ENCODE measurements around the gene WBP4.
"Not testable (repeated sequence)": the region's sequence is repeated elsewhere in the genome, so short reads cannot be mapped to it uniquely, and the experiment has no call there.

The WBP4 gene

DNA sequence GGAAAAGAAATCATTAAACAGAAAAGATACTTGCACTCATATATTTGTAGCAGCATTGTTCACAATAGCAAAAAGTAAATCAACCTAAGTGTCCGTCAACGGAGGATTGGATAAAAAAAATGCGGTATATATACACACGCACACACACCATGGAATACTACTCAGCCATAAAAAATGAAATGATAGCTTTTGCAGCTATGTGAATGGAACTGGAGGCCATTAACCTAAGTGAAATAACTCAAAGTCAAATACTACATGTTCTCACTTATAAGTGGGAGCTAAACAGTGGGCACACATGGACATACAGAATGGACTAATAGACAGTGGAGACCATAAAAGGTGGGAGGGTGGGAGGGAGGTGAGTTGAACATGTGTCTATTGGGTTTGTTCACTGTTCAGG lies 18.4 kb downstream of the WBP4 start:
- Mint-ChIP-seq H3K9me3 (no peaks in the 10 kb centered on the region), H3K4me3 (no peak overlapping the region), H3K27me3 (no peaks in the 10 kb centered on the region), H3K27ac (no peak overlapping the region), H3K36me3 (ENCODE audit: low read depth) (peaks cover 48% of the 10 kb centered on the region), H3K4me1 (no peaks in the 10 kb centered on the region)
- no peak for DNase-seq
- no peak for ATAC-seq

DNA sequence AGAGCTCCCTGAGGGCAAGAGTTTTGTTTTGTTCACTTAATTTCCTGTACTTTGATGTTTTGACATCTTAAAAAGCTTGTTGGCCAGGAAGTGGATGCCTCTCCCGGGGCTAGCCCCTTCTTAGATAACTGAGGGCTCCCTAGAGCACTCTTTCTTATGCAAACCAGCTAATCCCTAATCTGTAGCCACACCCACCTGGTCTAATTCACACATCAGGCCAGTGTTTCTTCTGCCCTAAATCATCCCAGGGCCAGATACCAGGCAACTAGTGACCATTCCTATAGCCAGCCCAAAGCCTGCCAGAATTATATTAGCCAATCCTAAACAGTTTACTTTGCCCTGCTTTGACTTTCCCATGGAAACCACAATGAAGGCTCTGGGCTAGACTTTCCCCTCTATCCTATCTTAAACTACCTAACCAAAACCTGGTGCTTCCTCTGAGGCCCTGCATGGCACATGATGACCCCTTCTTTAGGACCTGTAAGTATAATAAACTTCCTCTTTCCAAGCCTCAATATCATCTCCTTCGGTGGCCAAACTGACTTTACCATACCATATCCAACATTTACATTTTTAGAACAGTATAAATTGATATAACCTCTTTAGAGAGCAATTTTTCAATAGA lies 24.8 kb downstream of the WBP4 start:
- peaks cover 13% of the 10 kb centered on the region for H3K36me3 Mint-ChIP-seq (ENCODE audit: low read depth)
- H3K4me3 Mint-ChIP-seq: no peak overlapping the region
- H3K9me3 Mint-ChIP-seq: peaks cover 4% of the 10 kb centered on the region
- H3K4me1 Mint-ChIP-seq: no peaks in the 10 kb centered on the region
- DNase-seq (no peak), ATAC-seq (no peak)
- H3K27me3 Mint-ChIP-seq: no peaks in the 10 kb centered on the region
- H3K27ac Mint-ChIP-seq: no peak overlapping the region

DNA sequence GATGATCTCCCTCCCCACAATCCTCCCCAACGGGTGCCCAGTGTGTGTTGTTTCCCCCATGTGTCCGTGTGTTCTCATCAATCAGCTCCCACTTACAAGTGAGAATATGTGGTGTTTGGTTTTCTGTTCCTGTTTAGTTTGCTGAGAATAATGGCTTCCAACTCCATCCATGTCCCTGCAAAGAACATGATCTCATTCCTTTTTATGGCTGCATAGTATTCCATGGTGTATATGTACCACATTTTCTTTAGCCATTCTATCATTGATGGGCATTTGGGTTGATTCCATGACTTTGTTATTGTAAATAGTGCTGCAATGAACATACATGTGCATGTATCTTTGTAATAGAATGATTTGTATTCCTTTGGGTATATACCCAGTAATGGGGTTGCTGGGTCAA lies 34.4 kb downstream of the WBP4 start:
- H3K9me3 Mint-ChIP-seq; DNase-seq; H3K4me3 Mint-ChIP-seq; ATAC-seq; H3K4me1 Mint-ChIP-seq; H3K36me3 Mint-ChIP-seq (ENCODE audit: low read depth); H3K27me3 Mint-ChIP-seq; H3K27ac Mint-ChIP-seq: not testable (repeated sequence)

DNA sequence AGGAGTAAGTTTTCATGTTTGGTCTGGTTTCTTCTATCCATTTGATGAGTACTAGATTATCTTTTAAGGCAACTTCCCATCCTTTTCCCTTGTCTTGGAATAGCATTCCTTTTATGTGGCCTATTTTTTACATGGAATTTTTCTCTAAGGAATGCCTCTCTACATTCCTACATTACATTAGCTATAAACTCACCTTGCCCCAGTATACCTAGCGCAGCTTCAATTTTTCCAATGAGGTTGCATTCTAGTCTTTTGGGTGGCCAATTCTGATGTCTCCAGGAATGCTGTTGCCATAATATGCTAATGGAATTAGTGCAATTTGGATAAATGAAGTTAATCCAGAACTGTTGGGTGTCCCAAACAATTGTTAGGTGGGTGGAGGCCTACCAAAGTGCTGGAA lies 37.5 kb downstream of the WBP4 start:
- no peak overlapping the region for H3K27ac Mint-ChIP-seq
- H3K4me3 Mint-ChIP-seq: no peak overlapping the region
- no peaks in the 10 kb centered on the region for H3K27me3 Mint-ChIP-seq
- no peaks in the 10 kb centered on the region for H3K4me1 Mint-ChIP-seq
- no peaks in the 10 kb centered on the region for H3K36me3 Mint-ChIP-seq (ENCODE audit: low read depth)
- no peaks in the 10 kb centered on the region for H3K9me3 Mint-ChIP-seq
- DNase-seq (no peak), ATAC-seq (no peak)

DNA sequence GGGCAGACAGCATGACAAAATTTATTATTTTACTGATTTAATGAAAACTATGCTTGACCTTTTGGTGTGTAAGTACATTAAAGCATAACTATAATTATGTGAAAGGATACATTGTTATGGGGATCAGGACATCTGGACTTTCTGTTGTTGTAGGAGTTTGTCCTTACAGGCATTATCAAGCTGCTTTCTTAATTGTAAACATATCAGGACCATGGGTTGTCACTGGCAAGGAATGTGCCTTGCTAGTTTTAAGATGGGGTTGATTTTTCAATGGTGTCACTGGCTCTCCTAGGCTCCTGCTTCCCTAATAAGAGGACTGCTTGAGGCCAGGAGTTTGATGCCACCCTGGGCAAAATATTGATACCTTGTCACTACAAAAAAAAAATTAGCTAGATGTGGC lies 38.7 kb downstream of the WBP4 start:
- H3K4me1 Mint-ChIP-seq: no peaks in the 10 kb centered on the region
- H3K36me3 Mint-ChIP-seq (ENCODE audit: low read depth): no peaks in the 10 kb centered on the region
- no peaks in the 10 kb centered on the region for H3K27me3 Mint-ChIP-seq
- H3K4me3 Mint-ChIP-seq: no peak overlapping the region
- DNase-seq: no peak
- no peak for ATAC-seq
- no peaks in the 10 kb centered on the region for H3K9me3 Mint-ChIP-seq
- no peak overlapping the region for H3K27ac Mint-ChIP-seq

DNA sequence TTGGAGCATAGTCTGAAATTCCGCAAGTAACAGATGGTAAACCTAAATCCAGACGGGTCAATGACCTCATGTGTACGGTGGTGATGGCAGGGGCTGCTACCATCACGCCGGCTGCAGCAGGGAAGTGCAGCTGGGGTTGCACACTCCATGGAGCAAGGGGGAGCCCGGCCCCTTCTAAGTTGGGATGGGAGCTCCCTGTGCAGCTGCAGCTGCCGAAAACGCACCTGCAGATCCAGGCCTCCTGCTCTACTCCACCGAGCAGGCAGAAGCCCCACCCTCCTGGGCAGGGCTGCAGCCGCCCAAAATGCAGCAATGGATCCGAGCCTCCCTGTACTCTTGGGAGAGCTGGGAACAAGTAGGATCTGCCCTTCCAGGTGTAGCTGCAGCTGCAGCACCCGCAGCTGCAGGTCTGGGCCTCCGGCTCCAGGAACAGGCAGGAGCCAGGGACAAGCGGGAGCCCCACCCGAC lies 45.8 kb downstream of the WBP4 start:
- Mint-ChIP-seq H3K9me3 (no peaks in the 10 kb centered on the region), H3K4me1 (no peaks in the 10 kb centered on the region)

DNA sequence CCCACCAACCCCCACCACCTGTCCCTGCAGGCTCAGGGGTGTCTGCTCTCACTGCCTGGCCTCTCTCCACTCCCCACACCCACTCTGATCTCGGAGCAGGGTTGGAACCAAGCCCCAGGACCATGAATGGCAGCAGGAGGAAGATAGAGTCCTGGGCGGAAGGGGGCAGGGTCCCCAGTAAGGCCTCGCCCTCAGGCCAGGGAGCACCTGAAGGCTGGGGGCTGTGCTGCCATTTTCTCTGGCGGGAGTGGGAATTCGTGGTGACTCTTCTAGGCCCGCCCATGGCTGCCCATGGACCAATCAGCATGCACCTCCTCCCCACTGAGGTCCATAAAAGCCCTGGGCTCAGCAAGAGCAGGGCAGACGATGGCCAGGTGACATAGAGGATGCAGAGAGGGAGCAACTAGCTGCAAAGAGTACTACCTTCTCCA lies 46.3 kb downstream of the WBP4 start:
- Mint-ChIP-seq H3K36me3 (ENCODE audit: low read depth) (no peaks in the 10 kb centered on the region), H3K27ac (no peak overlapping the region), H3K4me3 (no peak overlapping the region), H3K9me3 (no peaks in the 10 kb centered on the region), H3K4me1 (no peaks in the 10 kb centered on the region), H3K27me3 (no peaks in the 10 kb centered on the region)
- DNase-seq: no peak
- no peak for ATAC-seq

More for the DNA sequence above, 45.8 kb downstream of the WBP4 start:
- ATAC-seq (no peak), DNase-seq (no peak)
- H3K27ac Mint-ChIP-seq: no peak overlapping the region
- H3K36me3 Mint-ChIP-seq (ENCODE audit: low read depth): no peaks in the 10 kb centered on the region
- H3K27me3 Mint-ChIP-seq: no peaks in the 10 kb centered on the region
- H3K4me3 Mint-ChIP-seq: no peak overlapping the region

DNA sequence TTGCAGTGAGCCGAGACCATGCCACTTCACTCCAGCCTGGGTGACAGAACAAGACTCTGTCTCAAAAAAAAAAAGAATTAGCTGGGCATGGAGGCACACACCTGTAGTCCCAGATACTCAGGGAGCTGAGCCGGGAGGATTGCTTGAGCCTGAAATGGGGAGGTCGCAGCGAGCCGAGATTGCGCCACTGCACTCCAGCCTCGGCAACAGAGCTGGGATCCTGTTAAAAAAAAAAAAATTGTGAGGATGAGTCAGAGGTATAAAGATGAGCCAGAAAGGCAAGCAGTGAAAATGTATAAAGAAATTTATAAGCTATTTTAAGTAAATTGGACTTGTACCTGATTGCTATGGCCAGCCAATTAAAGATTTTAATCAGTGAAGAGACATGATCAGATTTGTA lies 50.1 kb downstream of the WBP4 start:
- Mint-ChIP-seq H3K27me3 (no peaks in the 10 kb centered on the region), H3K27ac (no peak overlapping the region), H3K4me1 (no peaks in the 10 kb centered on the region), H3K9me3 (no peaks in the 10 kb centered on the region), H3K36me3 (ENCODE audit: low read depth) (no peaks in the 10 kb centered on the region), H3K4me3 (no peak overlapping the region)
- no peak for ATAC-seq
- DNase-seq: no peak

DNA sequence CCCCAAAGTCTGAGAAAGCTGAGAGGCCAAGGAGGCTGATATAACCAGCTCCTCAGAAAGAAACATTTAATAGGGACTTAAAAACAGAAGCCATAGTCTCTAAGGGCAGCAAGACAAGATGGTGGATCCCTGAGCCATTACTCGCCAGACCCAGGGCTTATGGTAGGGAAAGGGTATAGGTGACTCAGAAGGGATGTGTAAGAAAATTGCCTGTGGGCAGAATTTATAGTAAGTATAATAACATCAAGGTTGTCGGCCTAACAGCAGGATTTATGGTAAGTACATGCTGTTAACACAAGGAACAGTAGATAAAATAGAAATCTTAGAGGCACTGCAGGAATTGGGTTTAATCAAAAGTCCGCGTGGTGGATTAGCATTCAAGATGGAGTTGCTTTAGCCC lies 56.6 kb downstream of the WBP4 start:
- H3K4me1 Mint-ChIP-seq: no peaks in the 10 kb centered on the region
- DNase-seq (no peak), ATAC-seq (no peak)
- no peak overlapping the region for H3K4me3 Mint-ChIP-seq
- H3K27ac Mint-ChIP-seq: no peak overlapping the region
- H3K36me3 Mint-ChIP-seq (ENCODE audit: low read depth): no peaks in the 10 kb centered on the region
- no peaks in the 10 kb centered on the region for H3K9me3 Mint-ChIP-seq
- no peaks in the 10 kb centered on the region for H3K27me3 Mint-ChIP-seq

DNA sequence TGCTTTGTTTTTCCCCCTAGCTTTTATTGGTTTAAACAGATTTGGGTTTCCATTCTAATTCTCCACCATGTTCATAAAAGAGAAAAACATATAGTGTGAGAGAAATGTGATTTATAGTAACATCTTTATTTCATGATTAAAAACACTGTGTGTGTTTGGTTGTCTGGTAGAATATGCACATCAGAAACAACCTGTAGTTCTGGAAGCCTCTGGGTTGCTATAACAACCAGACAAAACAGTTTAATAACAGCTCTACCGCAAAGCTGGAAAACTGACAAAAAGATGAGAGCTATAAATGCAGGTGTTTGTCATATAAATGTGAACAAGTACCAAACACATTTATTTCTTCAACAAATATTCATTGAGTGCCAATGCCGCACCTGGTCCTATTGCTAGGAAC lies 61.5 kb downstream of the WBP4 start:
- no peak for ATAC-seq
- Mint-ChIP-seq H3K36me3 (ENCODE audit: low read depth) (peaks cover 18% of the 10 kb centered on the region), H3K27me3 (no peaks in the 10 kb centered on the region), H3K4me1 (no peaks in the 10 kb centered on the region), H3K27ac (no peak overlapping the region), H3K4me3 (no peak overlapping the region), H3K9me3 (no peaks in the 10 kb centered on the region)
- no peak for DNase-seq

DNA sequence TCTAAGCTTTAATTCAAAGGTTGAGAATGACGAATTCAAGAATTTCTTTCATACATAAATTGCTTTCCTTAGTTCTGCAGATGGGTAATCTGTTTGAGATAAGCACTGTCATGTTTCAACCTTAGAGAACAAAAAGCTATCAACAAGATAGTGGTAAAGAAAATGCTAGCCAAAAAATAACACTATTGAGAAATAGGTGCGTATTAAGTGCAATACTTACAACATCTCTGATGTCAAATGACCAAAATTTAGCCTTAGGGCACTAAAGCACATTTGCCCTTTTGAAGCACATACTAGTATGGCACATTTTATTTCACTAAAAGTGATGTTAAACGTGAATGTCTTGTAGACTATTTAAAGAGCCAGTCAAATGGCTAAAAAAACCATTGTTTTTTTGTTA lies 66.4 kb downstream of the WBP4 start:
- Mint-ChIP-seq H3K4me1 (peaks cover 34% of the 10 kb centered on the region), H3K27ac (no peak overlapping the region), H3K36me3 (ENCODE audit: low read depth) (peaks cover 34% of the 10 kb centered on the region), H3K27me3 (no peaks in the 10 kb centered on the region), H3K4me3 (no peak overlapping the region), H3K9me3 (no peaks in the 10 kb centered on the region)
- ATAC-seq: no peak
- DNase-seq: no peak

DNA sequence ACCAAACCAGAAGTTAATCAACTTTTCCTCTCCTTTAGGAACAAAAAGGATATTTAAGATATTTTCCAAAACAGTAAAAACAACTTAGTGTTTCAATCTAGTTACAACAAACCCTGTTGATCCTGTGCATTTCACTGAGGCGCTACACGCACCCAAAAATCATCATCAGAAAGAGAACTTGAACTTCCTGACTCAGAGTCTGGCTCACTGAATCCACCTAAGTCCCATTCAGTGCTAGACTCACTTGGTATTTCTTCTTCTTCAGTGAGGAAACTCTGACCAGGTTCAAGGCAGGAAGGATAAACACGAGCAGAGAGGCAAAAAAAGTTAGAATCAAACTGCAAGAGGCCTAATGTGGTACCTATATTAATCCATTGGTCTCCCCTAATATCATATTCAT lies 69.0 kb downstream of the WBP4 start:
- H3K36me3 Mint-ChIP-seq (ENCODE audit: low read depth): peaks cover 32% of the 10 kb centered on the region
- ATAC-seq (peak; percentile 30), DNase-seq (peak; percentile 5)
- no peaks in the 10 kb centered on the region for H3K9me3 Mint-ChIP-seq
- peaks cover 46% of the 10 kb centered on the region for H3K4me1 Mint-ChIP-seq
- H3K4me3 Mint-ChIP-seq: peak overlapping the region; percentile 86
- H3K27ac Mint-ChIP-seq: peak overlapping the region; percentile 74
- no peaks in the 10 kb centered on the region for H3K27me3 Mint-ChIP-seq

DNA sequence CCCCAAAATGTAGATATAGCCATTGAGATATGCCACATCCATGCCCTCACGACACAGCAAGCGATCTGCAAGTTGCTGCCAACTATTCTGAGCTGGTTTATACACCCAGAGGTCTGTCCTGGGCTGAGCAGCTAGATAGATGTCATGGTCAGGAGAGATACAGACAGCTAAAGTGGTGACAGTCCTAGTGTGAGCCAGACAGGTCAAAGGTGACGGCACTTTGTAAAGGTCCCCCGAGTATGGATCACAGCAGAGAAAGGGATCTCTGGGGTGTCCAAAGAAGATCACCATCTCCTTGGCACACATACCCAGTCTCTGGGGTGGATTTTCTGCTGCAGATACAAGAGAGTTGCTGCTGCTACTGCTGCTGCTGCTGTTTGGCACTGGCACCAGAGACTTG lies 69.9 kb downstream of the WBP4 start:
- H3K4me3 Mint-ChIP-seq: peak overlapping the region; percentile 86
- H3K4me1 Mint-ChIP-seq: peaks cover 46% of the 10 kb centered on the region
- peak overlapping the region; percentile 74 for H3K27ac Mint-ChIP-seq
- not testable (repeated sequence) for H3K27me3 Mint-ChIP-seq, ATAC-seq, H3K9me3 Mint-ChIP-seq, DNase-seq
- peaks cover 27% of the 10 kb centered on the region for H3K36me3 Mint-ChIP-seq (ENCODE audit: low read depth)

DNA sequence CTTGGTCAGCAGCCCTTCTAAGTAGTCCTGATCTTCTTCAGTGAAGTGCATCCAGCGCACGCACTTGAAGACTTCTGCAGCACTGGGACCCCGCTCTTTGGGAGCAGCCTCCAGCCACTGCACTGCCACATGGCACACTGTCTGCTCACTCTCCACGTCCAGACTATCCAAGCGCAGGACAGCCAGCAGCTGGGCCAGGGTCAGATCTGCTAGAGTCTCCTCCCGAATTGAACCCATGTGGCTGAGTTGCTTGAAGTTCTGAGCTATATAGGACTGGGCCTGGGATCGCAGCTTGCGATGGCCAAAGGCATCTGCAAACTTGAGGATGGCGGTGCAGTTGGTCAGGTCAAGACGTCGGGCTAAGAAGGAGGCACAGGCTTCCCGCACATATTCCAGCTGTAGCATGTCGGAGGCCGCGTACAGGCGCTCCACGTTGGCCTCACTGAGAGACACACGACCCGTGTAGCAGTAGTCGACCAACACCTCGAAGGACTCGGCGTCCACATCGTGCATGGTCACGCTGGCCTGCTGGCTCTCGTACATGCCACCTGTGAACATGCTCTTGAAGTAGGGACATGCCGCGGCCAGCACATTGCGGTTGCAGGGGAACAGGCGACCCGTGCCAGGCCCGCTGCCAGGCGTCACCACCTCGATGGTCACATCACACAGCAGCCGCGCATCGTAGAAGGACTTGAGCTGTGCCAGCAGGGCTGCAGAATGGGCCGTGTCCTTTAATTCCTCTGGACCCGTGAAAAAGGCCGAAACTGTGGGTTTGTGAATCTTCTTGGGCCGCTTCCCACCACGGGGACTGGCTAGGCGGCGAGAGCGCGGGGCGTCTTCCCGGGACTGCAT lies 70.6 kb downstream of the WBP4 start:
- ATAC-seq: peak; percentile 1
- not testable (repeated sequence) for H3K27me3 Mint-ChIP-seq, DNase-seq, H3K9me3 Mint-ChIP-seq
- peak overlapping the region; percentile 86 for H3K4me3 Mint-ChIP-seq
- peaks cover 20% of the 10 kb centered on the region for H3K36me3 Mint-ChIP-seq (ENCODE audit: low read depth)
- peak overlapping the region; percentile 88 for H3K27ac Mint-ChIP-seq
- H3K4me1 Mint-ChIP-seq: peaks cover 46% of the 10 kb centered on the region

DNA sequence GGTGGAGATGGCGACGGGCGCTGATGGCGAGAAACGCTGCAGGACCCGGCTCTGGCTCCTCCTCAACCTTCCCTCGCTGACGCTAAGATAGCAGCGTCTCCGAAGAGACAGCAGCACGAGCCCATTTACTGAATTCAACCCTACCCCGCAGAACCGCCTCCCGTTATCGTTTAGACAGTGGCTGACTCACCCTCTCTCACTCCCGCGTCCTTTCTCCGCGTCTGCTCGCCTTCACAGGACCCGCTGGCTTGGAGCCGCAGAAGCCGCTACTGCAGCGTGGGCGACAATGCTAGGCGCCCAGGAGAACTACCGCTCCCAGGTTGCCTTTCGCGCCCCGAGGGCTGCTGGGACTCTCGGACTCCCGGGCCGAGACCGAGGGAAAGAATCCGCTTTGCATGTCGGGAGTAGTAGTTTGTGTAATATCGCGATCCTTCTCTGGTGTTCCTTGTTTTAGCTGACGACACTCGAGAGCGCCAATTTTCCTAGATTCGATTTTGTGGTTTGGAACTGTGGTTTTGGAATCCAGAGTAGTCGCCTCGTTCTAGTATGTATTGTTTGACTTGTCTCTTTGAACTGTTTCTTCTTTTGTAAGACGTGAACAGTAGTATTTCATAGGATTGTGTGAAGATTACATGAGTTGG lies 71.3 kb downstream of the WBP4 start, which contains the start of gene KBTBD6:
KBTBD6 (minus strand) TSS at position 291 of the 641 bp plus-strand sequence. CDS start 291 bp downstream, outside the sequence.
- no peaks in the 10 kb centered on the region for H3K9me3 Mint-ChIP-seq
- ATAC-seq (peak; percentile 95), DNase-seq (peak; percentile 93)
- H3K27me3 Mint-ChIP-seq: no peaks in the 10 kb centered on the region
- H3K4me3 Mint-ChIP-seq: peak within 1 kb of the TSS; percentile 86
- peak within 1 kb of the TSS; percentile 88 for H3K27ac Mint-ChIP-seq
- H3K4me1 Mint-ChIP-seq: peaks cover 53% of the 10 kb centered on the region
- peaks cover 18% of the 10 kb centered on the region for H3K36me3 Mint-ChIP-seq (ENCODE audit: low read depth)

All from activated naive CD8-positive, alpha-beta T cell treated with anti-CD3 and anti-CD28 coated beads, Interleukin-2, amount 50 U/mL, for 24 hours (primary cell).